DMS153 treated with DMSO at 0.1 percent for 48 hours (cell line): ENCODE data around the gene DCX.
"Not testable (repeated sequence)": the region's sequence is repeated elsewhere in the genome, so short reads cannot be mapped to it uniquely, and the experiment has no call there.

ENCODE experiments used
- DNase-seq: peaks from one replicate; lab custom pipeline; 2025; ENCODE audit not compliant: unreplicated experiment; lab: John Stamatoyannopoulos, UW

The DCX gene

DNA sequence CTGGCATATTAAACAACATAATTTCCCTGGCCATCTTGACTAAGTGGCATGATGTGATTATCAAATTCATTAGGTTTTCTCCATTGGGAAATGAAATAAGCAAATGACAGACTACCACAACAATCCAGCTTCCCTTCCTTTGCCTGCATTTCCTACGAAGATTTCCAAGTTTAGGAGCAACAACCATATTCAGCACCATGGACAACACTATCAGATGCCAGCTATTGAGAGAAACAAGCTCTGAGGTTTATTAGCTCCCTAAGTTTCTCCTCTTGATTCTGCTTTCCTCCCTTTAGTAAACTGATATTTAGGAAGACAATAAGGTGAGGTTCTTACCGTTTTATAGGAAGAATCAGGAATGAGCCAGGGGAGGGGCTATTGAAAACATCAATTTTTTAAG, 36.2 kb downstream of the DCX start:
- DNase-seq, result no peak

DNA sequence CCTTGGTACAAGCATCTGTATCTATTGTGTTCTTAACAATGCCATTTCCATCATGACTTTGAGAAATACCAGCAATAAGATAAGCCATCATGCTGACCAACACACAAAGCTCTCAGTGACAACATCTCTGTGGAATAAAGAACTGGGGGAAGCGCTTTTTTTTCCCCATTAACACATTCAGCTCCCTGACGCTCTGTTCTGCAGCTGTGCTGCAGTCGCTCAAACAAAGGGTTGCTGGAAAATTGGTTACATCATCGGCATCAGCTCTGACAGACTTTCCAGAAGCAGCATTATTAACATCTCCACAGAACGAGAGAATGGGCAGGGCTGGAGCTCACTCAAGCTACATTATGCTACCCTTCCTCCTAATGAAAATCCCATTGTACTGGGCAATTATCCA, 39.9 kb downstream of the DCX start:
- no peak for DNase-seq

DNA sequence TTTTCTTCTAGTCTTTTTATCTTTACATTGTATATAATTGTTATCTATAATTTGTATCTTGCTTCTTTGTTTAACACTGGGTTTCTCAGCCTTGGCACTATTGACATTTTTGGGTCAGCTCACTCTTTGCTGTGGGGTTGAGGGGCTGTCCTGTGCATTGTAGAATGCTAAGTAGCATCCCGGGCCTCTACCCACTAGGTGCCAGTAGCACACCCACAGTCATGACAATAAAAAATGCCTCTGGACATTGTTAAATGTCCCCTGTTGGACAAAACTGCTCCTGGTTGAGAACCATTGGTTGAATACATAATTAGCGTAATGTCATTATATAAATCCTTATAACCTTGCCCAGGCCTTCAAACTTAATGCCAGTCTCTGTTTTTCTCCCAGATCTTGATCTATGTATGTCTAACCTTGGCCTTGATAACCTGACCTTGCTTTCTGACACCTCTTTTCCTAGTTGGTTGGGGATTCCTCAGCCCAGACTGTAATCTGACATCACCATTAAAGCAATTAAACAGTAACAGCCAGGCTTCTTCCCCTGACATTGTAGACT, 46.1 kb downstream of the DCX start:
- DNase-seq, result no peak

DNA sequence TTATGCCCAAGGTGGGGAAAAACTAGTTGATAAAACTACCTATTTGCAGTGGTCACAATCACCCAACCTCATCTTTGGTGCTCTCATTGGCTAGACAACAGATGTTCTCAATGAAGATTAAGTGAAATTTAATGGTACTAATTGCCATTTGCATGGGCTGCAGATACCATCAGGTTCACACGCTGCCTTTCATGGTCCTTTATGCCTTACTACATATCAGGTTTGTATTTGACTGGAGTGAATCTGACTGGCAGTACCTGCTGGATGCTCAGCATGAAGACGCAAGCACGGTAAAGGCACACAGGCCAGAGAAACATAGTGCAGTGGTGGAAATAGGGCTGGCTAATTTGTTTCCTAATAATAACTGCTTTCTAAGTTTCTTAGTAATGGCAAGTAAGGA, 48.3 kb downstream of the DCX start:
- no peak for DNase-seq

DNA sequence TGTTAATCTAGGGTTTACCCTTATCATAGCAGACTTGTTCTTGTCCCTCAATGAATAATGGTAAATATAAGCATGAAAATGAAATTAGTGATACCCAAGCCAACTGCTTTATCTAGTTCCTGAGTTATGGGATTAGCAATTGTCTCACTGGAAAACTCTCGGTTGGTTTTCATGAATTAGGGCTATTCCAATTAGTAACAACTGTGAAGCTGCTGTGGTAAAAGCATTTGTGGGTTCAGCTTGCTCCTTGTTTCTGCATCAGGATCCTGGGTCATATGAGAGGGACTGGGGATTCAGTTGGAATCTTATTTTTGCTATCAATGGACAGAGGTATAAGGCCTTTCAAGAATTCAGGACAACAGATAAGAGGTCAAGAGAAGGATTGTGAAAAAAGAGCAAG, 50.2 kb downstream of the DCX start:
- no peak for DNase-seq

DNA sequence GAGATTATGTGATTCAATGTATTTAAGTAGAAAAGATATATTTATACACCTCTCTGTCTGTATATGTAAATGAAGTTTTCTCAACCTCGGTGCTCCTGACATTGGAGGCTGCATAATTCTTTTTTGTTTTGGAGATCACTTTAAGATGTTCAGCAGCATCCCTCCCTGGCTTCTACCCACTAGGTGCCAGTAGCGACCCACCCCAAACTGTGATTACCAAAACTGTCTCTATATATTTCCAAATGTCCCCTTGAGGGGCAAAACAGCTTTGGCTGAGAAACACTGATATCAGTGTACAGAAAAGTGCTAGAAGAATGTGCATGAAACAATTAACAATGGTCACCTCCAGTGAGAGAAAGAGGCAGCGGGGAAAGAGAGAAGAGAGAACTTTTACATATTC, 51.2 kb downstream of the DCX start:
- no peak for DNase-seq

DNA sequence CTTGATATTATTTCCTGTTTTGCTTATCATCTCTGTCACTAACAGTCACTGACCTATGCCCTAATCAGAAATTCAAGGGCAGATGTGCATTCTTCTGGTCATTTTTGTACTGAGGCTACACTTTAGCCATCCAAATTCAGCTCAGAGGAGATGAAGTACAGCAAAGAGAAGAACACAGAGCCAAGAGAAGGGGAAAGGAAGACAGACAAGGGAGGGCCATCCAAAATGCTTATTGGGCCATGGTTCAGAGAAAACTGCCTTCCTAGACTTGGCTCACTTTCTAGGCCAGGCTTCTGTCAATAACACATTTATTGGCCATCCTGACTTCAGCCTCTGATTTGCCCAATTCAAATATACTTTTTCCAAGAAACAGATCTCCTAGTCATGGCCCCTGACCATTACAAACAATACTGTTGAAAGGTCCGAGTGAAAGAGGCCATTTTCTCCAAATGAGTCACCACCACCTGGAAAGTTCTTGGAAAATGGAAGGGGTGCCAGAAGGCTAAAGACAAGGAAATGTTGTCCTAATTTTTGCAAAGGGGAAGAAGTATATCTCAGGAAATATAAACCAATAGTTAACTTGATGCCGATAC, 56.4 kb downstream of the DCX start:
- no peak for DNase-seq

DNA sequence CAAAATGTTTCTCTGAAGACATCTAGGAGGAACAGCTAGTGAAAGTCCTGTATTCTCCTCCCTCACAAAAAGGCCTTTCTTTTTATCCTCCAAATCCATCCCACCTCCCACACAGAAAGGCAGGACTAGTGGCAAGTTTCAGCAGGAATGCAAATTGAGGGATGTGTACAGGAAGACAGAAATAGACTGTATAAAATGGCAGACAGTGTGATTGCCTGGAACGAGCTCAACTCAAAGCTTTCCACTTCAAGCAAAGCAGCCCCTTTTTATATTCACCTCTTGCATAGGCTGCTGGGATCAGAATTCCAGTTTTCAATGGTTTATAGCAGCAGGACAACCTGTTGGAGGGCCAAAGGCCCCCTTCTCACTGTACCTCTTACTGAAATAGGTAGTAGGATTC, 57.5 kb downstream of the DCX start:
- no peak for DNase-seq

DNA sequence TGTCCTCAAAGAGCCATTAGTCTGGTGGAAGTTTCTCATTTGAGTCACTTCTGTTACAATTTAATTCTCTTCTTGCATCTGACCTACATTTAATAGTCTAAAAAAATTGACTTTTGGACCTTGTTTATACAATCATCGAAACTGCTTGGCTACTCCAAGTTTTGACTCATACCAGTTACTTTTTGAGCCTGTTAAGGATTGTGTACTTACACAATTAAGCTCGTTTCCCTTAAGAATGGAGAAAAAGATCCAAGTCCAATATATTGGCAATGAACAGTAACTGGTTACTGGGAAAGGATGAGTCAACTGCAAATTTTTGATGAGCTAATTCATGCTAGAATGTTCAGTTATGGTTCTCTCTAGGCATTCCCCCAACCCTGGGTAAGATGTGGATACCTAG, 58.2 kb downstream of the DCX start:
- DNase-seq, result no peak

DNA sequence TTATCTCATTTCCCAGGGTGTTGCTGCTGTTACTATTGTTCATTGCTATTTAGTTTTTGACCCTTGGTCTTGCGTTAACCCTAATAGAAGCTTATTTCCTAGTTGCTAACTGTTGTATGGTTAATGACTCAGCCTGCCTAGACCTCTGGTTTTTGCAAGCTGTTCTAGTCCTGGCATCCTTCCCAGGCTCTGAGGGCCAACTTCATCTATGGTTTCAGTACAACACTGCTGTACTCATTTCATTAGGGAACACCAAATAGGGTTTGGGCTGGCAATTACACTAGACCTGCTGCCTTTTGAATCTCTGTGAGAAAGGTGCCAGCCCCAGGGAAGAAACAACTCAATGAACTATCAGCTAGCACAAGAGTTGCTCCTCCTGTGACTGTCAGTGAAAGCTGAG, 59.6 kb downstream of the DCX start:
- peak; percentile 40 for DNase-seq

DNA sequence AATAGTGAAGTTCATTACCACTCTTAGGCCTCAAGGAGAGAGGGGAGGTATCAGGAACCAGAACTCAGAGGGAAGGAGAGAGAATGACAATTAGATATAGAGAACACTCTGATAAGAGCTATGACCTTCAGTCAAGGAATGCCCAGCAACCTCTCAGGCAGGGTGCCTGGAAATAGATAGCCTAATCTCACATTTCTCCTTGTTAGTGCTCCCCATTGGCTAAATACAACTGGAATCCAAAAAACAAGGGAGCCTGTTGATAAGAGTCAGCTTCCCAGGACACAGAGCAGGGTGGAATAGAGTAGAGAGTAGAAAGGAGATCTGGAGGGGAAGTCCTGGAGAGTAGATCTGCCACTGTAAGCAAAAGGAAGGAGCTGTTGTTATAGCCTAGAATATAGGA, 62.1 kb downstream of the DCX start:
- DNase-seq, result no peak

DNA sequence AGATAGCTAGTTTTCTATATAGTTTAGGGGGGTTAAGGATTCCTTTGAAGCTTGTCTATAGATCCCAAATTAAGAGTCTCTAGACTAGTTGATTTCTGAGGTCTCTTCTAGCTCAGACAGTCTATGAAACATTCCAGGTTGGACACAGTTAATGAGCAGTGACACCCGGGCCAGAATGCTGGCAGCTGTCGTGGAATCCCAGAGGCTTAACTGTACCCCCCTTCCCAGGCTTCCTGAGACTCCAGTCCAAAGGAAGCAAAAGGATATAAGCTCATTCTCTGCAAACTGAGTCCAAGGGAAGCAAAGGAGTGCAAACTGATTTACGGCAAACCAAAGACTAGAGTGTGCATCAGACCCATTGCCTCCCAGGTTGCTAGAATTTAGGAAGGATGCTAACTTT, 62.9 kb downstream of the DCX start:
- DNase-seq, result no peak

DNA sequence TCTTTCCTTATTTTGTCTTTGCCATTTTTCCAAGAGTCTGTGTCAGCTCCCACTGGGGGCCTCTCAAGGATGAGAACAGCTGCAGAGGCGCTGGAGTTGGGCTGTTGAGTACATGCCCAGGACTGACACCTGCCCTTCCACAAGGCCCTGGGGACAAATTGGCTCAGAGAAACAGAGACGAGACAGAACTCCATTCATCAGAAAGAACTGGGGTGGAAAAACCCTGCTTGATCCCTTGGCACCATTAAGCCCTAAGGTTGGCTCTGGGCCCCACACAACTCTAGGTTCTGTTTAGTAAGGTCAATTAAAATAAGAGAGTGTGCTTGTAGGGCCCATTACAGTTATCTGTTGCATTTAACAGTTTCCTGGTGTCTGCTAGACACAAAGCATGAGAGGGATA, 63.6 kb downstream of the DCX start:
- no peak for DNase-seq

DNA sequence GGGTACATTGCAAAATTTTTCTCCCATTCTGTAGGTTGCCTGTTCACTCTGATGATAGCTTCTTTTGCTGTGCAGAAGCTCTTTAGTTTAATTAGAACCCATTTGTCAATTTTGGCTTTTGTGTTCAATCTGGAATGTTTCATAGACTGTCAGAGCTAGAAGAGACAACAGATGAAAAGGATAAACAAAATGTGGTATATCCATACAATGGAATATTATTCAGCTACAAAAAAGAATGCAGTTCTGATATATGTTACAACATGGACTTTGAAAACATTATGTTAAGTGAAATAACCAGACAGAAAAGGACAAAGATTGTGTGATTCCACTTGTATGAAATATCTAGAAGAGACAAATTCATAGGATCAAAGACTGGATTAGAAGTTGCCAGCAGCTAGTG, 65.8 kb downstream of the DCX start:
- DNase-seq, result not testable (repeated sequence)

DNA sequence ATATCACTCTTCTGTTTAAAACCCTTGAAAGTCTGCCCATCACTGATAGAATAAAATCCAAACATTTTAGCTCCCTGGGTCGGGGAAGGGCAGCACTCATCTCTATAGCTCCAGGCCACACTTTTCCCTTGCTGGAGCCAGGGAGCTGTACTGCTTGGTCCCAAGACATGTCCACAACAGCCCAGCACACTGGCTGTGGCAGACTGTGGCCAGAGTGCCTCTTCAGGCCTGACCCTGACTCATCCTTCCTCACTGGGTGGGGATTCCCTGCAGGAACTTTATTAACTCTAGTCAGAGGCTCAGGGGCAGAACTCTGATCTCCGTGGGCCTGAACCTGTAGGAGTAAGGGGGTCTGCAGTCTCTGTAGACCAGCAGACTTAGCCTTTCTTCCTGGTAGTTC, 71.9 kb downstream of the DCX start:
- no peak for DNase-seq

DNA sequence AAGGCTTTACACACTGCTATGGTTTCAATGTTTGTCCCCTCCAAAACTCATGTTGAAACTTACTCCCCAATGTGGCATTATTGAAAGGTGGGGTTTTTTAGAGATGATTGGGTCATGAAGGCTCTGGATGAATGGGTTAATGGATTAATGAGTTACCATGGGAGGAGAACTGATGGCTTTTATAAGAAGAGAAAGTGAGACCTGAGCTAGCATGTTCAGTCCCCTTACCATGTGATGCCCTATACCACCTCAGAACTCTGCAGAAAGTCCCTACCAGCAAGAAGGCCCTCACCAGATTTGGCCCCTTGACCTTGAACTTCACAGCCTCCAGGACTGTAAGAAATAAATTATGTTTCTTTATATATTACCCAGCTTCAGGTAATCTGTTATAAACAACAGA, 72.8 kb downstream of the DCX start:
- no peak for DNase-seq

DNA sequence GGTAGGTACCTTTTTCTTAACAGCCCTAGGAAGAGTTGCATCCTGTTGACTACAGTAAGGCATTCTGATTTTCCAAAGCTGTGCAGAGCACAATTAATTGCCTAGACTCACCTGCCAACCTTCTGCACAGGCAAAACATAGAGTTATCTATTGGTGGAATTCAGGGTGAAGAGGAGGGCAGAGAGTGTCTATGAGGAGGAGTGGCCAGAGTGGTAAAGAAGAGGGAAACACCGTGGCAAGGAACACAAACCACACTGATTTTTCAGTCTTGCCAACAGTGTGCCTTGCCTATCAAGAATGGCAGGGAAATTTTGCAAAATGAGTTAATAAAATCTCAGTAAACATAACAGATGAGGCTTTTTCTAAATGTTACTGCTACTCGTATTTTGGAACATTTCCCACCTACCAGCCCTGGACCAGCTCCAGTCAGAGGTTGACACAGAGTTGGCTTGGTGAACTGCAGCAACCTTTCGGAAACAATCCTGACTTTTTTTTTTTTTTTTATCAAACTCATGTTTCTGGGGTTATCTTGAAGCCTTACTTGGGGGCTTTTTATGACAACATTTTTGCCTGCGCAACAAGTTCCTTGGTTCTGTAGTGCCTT, 73.8 kb downstream of the DCX start:
- no peak for DNase-seq

DNA sequence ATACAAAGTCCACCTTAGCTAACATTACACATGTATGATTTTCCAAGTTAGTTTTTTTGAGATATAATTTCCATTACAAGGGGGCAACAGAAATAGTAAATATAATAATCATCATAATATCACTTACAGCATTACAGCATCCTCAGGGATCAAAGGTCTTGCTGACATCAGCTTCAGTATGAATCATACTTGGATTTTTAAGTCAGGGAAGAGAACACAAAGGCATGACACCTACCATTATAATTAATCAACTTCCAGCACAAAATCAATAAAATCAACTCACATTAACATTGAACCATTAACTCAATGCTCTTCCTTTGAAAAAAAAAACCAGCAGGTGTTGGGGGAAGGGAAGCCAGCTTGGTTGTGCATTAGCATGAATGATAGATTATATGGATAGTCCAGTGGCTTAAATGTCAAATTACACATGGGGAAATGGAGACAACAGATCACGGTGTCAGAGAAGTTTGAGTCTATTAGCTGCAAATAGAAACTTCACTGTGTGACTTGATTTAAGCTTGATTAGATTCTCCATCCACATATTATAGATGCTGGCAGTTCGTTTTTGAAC, 74.8 kb downstream of the DCX start:
- no peak for DNase-seq

DNA sequence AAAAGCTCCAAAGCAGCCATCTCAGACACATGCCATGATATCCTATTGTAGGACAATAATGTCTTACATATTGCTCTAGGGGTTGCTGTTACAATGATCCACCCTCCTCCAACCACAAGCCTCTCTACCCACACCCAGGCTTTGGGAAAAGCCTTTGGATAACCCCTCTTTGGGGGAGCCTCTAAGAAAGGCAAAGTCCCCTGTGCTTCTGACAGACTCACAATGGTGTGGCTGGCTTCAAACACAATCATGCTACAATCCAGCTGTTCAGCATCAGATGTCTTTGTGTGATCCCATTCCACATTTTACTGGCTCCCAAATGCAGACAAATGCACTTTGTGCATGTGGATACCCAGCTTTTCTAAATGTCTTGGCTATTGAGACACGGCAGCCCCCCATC, 75.9 kb downstream of the DCX start:
- no peak for DNase-seq

DNA sequence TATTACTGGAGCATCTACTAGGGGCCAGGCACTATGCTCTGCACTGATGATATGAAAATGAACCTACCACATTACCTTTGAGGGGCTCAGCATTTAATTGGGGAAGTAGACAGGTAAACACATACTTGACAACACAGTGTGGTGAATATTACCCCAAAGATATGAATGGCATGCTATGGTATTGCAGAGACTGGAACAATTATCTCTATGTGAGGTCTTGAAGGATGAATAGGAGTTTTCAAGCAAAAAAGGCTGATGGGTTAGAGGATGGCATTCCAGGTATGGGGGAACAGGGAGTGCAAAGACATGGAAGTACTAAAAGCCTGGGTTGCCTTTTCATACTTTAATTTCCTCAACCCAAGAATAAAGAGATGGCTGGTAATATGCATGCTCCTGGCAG, 82.6 kb downstream of the DCX start:
- DNase-seq, result no peak

DNA sequence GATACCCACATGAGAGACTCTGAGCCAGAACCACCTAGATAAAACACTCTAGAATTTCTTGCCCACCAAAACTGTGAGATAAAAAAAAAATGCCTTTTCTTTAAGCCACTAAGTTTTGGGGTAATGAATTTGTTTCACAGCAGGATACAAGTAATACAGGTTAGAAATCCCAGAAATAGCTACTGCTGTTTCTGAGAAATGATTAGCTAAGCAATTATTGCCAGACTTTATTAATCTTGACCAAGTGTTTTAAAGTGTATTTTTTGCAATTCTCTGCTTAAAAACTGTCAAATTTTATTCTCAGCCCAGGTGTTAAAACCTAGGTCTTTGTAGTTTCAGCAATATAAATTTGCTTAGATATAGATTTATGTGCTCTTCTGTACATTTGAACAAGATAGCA, 83.1 kb downstream of the DCX start:
- DNase-seq, result no peak

DNA sequence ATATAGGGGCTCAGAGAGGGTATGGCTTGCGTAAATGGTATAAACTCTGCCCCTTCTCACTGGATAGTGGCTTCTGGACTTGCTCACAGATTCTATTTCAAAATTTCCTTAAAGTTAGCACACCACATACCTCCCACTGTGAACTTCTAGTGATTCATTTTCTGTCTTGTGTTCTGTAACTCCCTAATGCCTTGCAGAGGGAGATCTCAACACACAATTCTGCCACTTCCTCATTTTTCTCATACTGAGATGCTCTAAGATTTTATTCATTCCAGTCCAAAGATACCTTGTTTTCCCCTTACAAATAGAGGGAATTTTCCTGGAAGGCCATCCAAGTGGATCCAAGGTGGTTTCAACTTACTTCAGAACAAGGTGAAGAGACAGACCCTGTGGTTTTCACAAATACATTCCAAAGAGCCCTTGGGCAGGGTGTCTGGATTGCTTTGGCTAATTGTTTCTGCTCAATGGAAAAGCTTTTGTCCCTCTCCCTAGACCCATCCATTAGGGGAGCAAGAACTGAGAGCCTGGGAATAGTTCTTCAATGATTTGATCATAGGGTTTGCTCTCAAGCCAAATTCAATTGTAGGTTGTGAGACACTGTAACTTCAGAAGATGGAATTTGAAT, 89.6 kb downstream of the DCX start:
- no peak for DNase-seq
